GM23248 (cell line): ENCODE data around the gene CCDC138. TPM values are rescaled to one million over a fixed set of nuclear protein-coding genes. Genes with fewer than 3 reads are reported as not detected.

Experiments
- DNase-seq: peaks from one replicate; pipeline ENCODE4 v3.0.0-alpha.2; 2015
- H2AFZ ChIP-seq: fragments of 200-600 bp; sonication (generic); 2 replicates; pipeline ENCODE4 v1.6.1; 2016; ENCODE audit warnings: antibody characterized with exemption
- H3F3A ChIP-seq: fragments of 200-600 bp; sonication (generic); 2 replicates; pipeline ENCODE4 v1.6.1; 2016; ENCODE audit warnings: mild to moderate bottlenecking, antibody characterized with exemption, mixed run types; ENCODE audit not compliant: insufficient read depth
- H3K27ac ChIP-seq: fragments of 200-600 bp; sonication (generic); 2 replicates; pipeline ENCODE4 v1.5.1; 2016; ENCODE audit warnings: mild to moderate bottlenecking
- H3K27me3 ChIP-seq: fragments of 200-600 bp; sonication (generic); replicated peaks from 2 replicates; pipeline ENCODE4 v1.6.1; 2016; ENCODE audit warnings: mild to moderate bottlenecking; ENCODE audit not compliant: insufficient read depth
- H3K36me3 ChIP-seq: fragments of 200-600 bp; sonication (generic); 2 replicates; pipeline ENCODE4 v1.6.1; 2016; ENCODE audit warnings: low read depth, mild to moderate bottlenecking
- H3K4me1 ChIP-seq: fragments of 200-600 bp; sonication (generic); 2 replicates; pipeline ENCODE4 v1.6.1; 2016; ENCODE audit warnings: mild to moderate bottlenecking; ENCODE audit not compliant: insufficient read depth
- H3K4me2 ChIP-seq: fragments of 200-600 bp; sonication (generic); one replicate; pipeline ENCODE4 v1.6.1; 2016; ENCODE audit warnings: mild to moderate bottlenecking; ENCODE audit not compliant: unreplicated experiment
- H3K4me3 ChIP-seq: fragments of 200-600 bp; sonication (generic); 2 replicates; pipeline ENCODE4 v1.5.1; 2016; ENCODE audit warnings: mild to moderate bottlenecking
- H3K79me2 ChIP-seq: fragments of 200-600 bp; sonication (generic); 2 replicates; pipeline ENCODE4 v1.6.1; 2016; ENCODE audit warnings: mild to moderate bottlenecking; ENCODE audit not compliant: insufficient read depth
- H3K9ac ChIP-seq: fragments of 200-600 bp; sonication (generic); 2 replicates; pipeline ENCODE4 v1.6.1; 2016; ENCODE audit warnings: mild to moderate bottlenecking
- H3K9me2 ChIP-seq: fragments of 200-600 bp; sonication (generic); 2 replicates; pipeline ENCODE4 v1.6.1; 2016; ENCODE audit warnings: mixed run types, mild to moderate bottlenecking, moderate library complexity; ENCODE audit not compliant: insufficient read depth
- H3K9me3 ChIP-seq: fragments of 200-600 bp; sonication (generic); one replicate; pipeline ENCODE4 v1.6.1; 2017; ENCODE audit warnings: low read depth
- H4K20me1 ChIP-seq: fragments of 200-600 bp; sonication (generic); 2 replicates; pipeline ENCODE4 v1.6.0; 2016; ENCODE audit not compliant: insufficient read depth
- EZH2 ChIP-seq: fragments of 200-600 bp; sonication (generic); IDR thresholded peaks from 2 replicates; pipeline ENCODE4 v1.6.1; 2018; ENCODE audit warnings: antibody characterized with exemption, mild to moderate bottlenecking; ENCODE audit not compliant: insufficient read depth, poor library complexity, severe bottlenecking
- EZH2phosphoT487 ChIP-seq: fragments of 200-600 bp; sonication (generic); IDR thresholded peaks from 2 replicates; pipeline ENCODE4 v1.6.1; 2018; ENCODE audit warnings: antibody characterized with exemption, moderate library complexity, mild to moderate bottlenecking, low read depth; ENCODE audit not compliant: insufficient read depth
- WGBS, 2 experiments: methylation state at CpG; one replicate each; pipeline ENCODE4 v1.1.6; 2015 to 2017; ENCODE audit warnings: low lambda C conversion rate in 2 of 2, low coverage in 1 of 2; ENCODE audit errors: missing lambda C conversion rate in 2 of 2; 5-methylcytosine and 5-hydroxymethylcytosine counted together
- in situ Hi-C: fragments of 300-500 bp; cut with MboI; formaldehyde crosslinking; loops from 2 replicates; pipeline ENCODE4 v1.15.0; 2020
- polyA plus RNA-seq: library from polyadenylated mRNA; unstranded; fragments of >200 nt; fragmentation: Nextera tagmentation; extraction: Ambion mirVana; gene quantifications from 2 replicates; pipeline ENCODE4 v1.2.1, GENCODE V29; 2016
- total RNA-seq: library from RNA; depleted of rRNA; stranded (reverse); fragments of >200 nt; shearing (Covaris generic); gene quantifications from 2 replicates; pipeline ENCODE4 v1.2.3, GENCODE V29; 2014

The CCDC138 gene
- total and polyA plus RNA-seq, 2 experiments from 2014 or later = 3.2 to 4.1 TPM

DNA sequence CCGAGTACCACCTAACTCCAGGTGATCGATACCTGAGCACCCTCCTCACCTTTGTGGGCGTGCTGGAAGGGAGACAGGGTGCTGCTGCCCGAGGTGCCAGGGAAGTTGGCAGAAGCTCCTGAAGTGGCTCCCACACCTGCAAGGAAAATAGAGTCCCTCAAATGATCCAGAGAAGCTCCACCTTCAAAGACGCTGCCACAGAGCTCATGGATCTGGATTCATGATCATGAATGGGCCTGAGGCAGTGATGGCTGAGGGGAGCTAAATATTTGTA is 126.0 kb downstream of the CCDC138 start:
- in situ Hi-C loops = no loop called here
- 68 to 70% methylated on average over 5 of the region's 5 CpGs for WGBS, 2 experiments
- H3K27me3 ChIP-seq = peaks cover 26% of the 10 kb centered on the region

GRCh38 chr2:108916122-108916795 is 129.7 kb downstream of the CCDC138 start:
- H3K9me2 ChIP-seq = no peaks in the 10 kb centered on the region
- WGBS, 2 experiments = 70 to 78% methylated on average over 15 of the region's 15 CpGs
- H3K9me3 ChIP-seq = no peaks in the 10 kb centered on the region
- in situ Hi-C loops = no loop called here
- DNase-seq = no peak
- no peak for TF ChIP-seq EZH2
- no peak for TF ChIP-seq EZH2phosphoT487
- H3K4me1 ChIP-seq = no peaks in the 10 kb centered on the region
- no peak overlapping the region for H2AFZ ChIP-seq
- no peaks in the 10 kb centered on the region for H3F3A ChIP-seq
- no peaks in the 10 kb centered on the region for H4K20me1 ChIP-seq
- no peak overlapping the region for H3K4me2 ChIP-seq
- no peak overlapping the region for H3K4me3 ChIP-seq
- H3K79me2 ChIP-seq = no peaks in the 10 kb centered on the region
- peaks cover 27% of the 10 kb centered on the region for H3K27me3 ChIP-seq
- H3K36me3 ChIP-seq = no peaks in the 10 kb centered on the region
- H3K9ac ChIP-seq = no peak overlapping the region
- no peak overlapping the region for H3K27ac ChIP-seq

More for the DNA sequence above, 126.0 kb downstream of the CCDC138 start:
- H3F3A ChIP-seq = no peaks in the 10 kb centered on the region
- no peaks in the 10 kb centered on the region for H3K9me3 ChIP-seq
- H3K4me2 ChIP-seq = no peak overlapping the region
- H3K9me2 ChIP-seq = no peaks in the 10 kb centered on the region
- H3K27ac ChIP-seq = no peak overlapping the region
- no peaks in the 10 kb centered on the region for H4K20me1 ChIP-seq
- no peaks in the 10 kb centered on the region for H3K4me1 ChIP-seq
- no peak overlapping the region for H2AFZ ChIP-seq
- no peak overlapping the region for H3K4me3 ChIP-seq
- no peaks in the 10 kb centered on the region for H3K79me2 ChIP-seq
- no peak for TF ChIP-seq EZH2phosphoT487
- no peak for TF ChIP-seq EZH2
- no peaks in the 10 kb centered on the region for H3K36me3 ChIP-seq
- no peak for DNase-seq
- H3K9ac ChIP-seq = no peak overlapping the region

DNA sequence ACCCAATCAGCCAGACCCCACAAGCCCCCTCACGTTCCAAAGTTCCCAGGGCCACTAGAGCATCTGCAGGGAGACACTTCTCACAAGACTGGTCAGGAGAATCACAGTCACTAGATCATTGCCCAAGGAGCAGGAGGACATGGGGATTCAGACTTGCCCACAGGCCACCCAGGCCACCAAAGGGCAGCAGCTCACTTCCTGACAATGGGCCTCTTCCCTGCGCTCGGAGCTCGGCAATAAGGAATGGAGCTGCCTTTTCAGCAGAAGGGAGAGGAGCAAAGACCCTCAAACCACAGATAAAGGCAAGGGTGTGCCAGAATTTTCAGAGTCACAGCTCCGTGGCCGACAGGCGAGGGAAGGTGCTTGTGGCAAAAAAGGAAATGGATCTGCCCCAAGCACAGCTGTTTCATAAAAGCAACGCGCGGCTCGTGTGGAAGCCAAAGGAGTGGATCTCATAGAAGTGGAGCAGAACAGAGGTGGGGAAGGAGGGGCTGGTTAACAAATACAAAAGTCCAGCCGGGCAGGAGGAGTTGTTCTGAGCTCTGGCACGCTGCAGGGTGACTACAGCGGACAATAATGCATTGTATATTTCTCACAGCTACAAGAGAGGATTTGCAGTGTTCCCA is 130.3 kb downstream of the CCDC138 start:
- TF ChIP-seq EZH2 = no peak
- no peak for TF ChIP-seq EZH2phosphoT487
- Histone ChIP-seq H3K9me2 (no peaks in the 10 kb centered on the region), H3K36me3 (no peaks in the 10 kb centered on the region), H3K9ac (no peak overlapping the region), H2AFZ (no peak overlapping the region), H3K27ac (no peak overlapping the region), H3K4me3 (no peak overlapping the region), H3K27me3 (peaks cover 27% of the 10 kb centered on the region), H3K4me1 (no peaks in the 10 kb centered on the region), H4K20me1 (no peaks in the 10 kb centered on the region), H3F3A (no peaks in the 10 kb centered on the region), H3K79me2 (no peaks in the 10 kb centered on the region), H3K9me3 (no peaks in the 10 kb centered on the region), H3K4me2 (peak overlapping the region; percentile 2)
- DNase-seq = peak; percentile 61
- WGBS, 2 experiments = 15 to 18% methylated on average over 14 of the region's 14 CpGs
- in situ Hi-C loops = no loop called here

- H3K4me3 ChIP-seq = no peak overlapping the region
- no peaks in the 10 kb centered on the region for H3K36me3 ChIP-seq
- no peaks in the 10 kb centered on the region for H4K20me1 ChIP-seq
- no peaks in the 10 kb centered on the region for H3K9me2 ChIP-seq
- no peaks in the 10 kb centered on the region for H3K4me1 ChIP-seq
- DNase-seq = no peak
- no peak overlapping the region for H3K27ac ChIP-seq
- no peaks in the 10 kb centered on the region for H3K9me3 ChIP-seq
- no peaks in the 10 kb centered on the region for H3K79me2 ChIP-seq
- TF ChIP-seq EZH2phosphoT487 (no peak), EZH2 (no peak)
- no peaks in the 10 kb centered on the region for H3F3A ChIP-seq
- no peak overlapping the region for H3K9ac ChIP-seq
- H3K4me2 ChIP-seq = no peak overlapping the region
- in situ Hi-C loops = no loop called here
- no peak overlapping the region for H2AFZ ChIP-seq
- peaks cover 27% of the 10 kb centered on the region for H3K27me3 ChIP-seq
- WGBS, 2 experiments = 77 to 79% methylated on average over 5 of the region's 5 CpGs
These were observed 131.0 kb downstream of the CCDC138 start for GRCh38 chr2:108917526-108917925.
